ENCODE results near the gene IFI30. TPM values are rescaled to one million over a fixed set of nuclear protein-coding genes. Genes with fewer than 3 reads are reported as not detected.

The IFI30 gene
- total RNA-seq, 2 donors from 2014 or later, result 8.1 to 43.2 TPM

Other genes starting within 250 kb of the IFI30 start
- gene CCDC124, start 240.8 kb upstream of the IFI30 start, total RNA-seq, result 10 to 100 TPM; 56.7 to 65.5 TPM
- under 1 TPM; 0.56 to 0.63 TPM for gene KCNN1, start 206.7 kb upstream of the IFI30 start, total RNA-seq
- gene ARRDC2, start 165.6 kb upstream of the IFI30 start, total RNA-seq, result 10 to 100 TPM; 26.7 to 42.4 TPM
- gene IL12RB1, start 86.9 kb upstream of the IFI30 start, total RNA-seq, result under 1 TPM; 0.22 to 0.75 TPM
- gene MAST3, start 76.0 kb upstream of the IFI30 start, total RNA-seq, result 1 to 10 TPM; 5.8 to 7.5 TPM
- 10 to 100 TPM; 18.7 to 19.0 TPM for gene PIK3R2, start 20.6 kb upstream of the IFI30 start, total RNA-seq
- 10 to 100 TPM; 28.3 to 40.8 TPM for gene MPV17L2, start 19.4 kb downstream of the IFI30 start, total RNA-seq
- 10 to 100 TPM in 1 of 2 donors, 1 to 10 TPM in 1; 8.6 to 27.0 TPM for gene RAB3A, start 30.2 kb downstream of the IFI30 start, total RNA-seq
- 1 to 10 TPM in 1 of 2 donors, not detected in 1; 1.4 TPM for gene PDE4C, start 52.6 kb downstream of the IFI30 start, total RNA-seq
- 1 to 10 TPM in 1 of 2 donors, under 1 TPM in 1; 0.52 to 1.5 TPM for gene IQCN, start 100.6 kb downstream of the IFI30 start, total RNA-seq
- gene JUND, start 107.8 kb downstream of the IFI30 start, total RNA-seq, result 100 to 1,000 TPM; 240 to 420 TPM
- gene LSM4, start 149.3 kb downstream of the IFI30 start, total RNA-seq, result 10 to 100 TPM; 68.5 to 97.3 TPM
- gene PGPEP1, start 166.8 kb downstream of the IFI30 start, total RNA-seq, result 10 to 100 TPM; 16.4 to 20.6 TPM
- gene GDF15, start 212.3 kb downstream of the IFI30 start, total RNA-seq, result 1 to 10 TPM; 1.1 to 2.7 TPM
- gene LRRC25, start 223.8 kb downstream of the IFI30 start, total RNA-seq, result 1 to 10 TPM; 2.6 to 6.8 TPM
- 10 to 100 TPM; 31.7 to 59.5 TPM for gene SSBP4, start 245.6 kb downstream of the IFI30 start, total RNA-seq

Measured in right atrium auricular region (tissue), 2 donors.